ENCODE data around the gene COA8.

COA8 gene

GRCh38 chr14:103549361-103550311 is 13.1 kb upstream of the COA8 start:
- DNase-seq (ENCODE audit: low read depth), result no peak

DNA sequence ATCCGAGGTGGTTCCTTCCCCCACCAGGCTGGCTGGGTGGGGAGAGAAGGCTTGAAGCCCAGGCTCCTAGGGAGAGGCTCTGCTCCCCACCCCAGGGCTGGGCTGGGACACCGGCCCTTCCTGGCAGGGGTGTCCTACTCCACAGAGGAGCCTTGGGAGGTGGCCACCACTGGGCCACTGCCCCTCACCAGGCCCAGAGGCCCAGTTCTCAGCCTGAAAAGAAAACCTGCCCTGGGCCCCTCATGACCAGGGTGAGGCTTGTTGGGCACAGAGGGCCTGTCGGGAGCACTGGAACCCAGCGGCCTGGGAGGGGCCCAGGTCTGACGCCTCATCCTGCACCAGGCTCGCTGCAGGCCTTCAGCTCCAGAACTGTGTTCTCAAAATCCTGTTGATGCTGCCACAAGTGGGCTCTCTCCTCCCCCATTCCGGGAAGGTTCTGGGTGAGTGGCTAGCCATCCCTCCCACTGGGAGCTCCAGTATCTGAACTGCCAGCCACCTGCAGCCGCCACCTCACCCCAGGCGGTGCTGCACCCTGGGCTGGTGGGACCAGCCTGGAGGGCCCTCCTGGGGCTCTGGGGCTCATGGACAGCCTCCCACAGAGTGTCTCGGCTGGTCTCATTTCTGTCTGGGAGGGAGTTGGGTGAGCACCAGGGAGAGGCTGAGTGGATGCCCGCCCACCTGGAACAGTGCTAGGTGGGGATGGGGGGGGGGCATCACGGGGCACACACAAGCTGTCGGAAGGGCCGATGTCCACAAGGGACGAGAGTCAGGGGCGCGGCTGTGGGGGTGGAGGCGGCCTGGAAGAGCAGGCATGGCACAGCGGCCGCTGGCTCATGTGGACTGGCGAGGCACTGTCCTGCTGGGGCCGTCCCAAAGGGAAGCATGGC is 12.1 kb upstream of the COA8 start:
- no peak for DNase-seq (ENCODE audit: low read depth)

GRCh38 chr14:103551338-103551762 is 11.4 kb upstream of the COA8 start:
- DNase-seq (ENCODE audit: low read depth), result no peak

- no peak for DNase-seq (ENCODE audit: low read depth)
Observed at GRCh38 chr14:103552011-103552845, 10.5 kb upstream of the COA8 start.

GRCh38 chr14:103552846-103553210 is 9.9 kb upstream of the COA8 start:
- no peak for DNase-seq (ENCODE audit: low read depth)

- DNase-seq (ENCODE audit: low read depth), result no peak
Observed at GRCh38 chr14:103555559-103556337, 7.0 kb upstream of the COA8 start.

DNA sequence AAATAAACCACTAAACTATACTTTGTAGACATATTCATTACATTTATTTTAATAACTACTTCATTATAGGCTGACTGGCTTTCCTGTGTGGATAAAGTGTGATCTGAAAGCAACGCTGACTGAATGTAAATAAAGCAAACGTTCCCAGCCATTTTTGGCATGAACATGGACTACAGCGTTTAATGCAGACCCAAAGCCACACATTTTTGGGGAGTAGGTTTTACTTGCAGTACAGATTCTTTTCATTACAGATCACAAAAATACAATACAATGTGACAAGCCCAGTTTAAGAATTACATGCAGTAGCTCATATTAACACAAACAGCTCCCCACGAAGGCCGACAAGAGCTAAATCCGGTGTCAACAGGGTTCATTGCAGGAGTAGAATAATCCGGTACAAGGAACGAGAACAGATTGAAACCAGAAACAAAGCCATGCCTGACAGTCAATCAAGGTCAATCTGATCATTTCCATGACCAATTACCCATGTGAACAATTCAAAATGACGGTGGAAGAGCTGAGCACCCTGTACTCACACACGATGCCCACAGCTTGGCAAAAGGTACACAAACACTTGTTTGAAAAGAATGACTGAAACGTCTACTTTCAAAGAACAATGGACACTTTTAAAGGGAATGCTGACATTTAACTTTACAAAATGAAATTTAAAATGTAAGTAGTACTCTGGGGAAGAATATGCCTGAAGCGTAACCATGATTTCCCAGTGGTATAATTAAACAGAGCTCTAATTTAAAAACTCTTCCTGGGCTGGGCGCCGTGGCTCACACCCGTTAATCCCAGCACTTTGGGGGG is 5.6 kb upstream of the COA8 start:
- DNase-seq (ENCODE audit: low read depth), result no peak

GRCh38 chr14:103558071-103558882 is 4.5 kb upstream of the COA8 start:
- DNase-seq (ENCODE audit: low read depth), result no peak

DNA sequence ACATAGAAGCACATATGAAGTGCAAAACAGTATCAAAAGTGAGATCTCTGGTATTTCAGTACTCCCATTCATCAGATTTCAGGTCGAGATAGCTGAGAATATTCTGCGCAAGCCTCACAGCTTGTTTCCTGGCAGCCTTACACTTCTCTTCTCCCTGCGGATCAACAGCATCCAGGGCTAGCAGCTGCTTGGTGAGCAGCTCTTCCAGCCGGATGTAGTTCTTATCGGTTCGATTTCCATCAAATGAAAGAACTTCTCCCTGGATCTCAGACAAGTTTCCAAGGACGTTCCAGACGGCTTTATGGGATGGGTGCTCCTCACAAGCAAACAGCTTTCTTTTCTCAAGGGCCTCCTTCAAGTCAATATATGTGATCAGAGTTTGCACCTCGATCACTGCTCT is 3.0 kb upstream of the COA8 start:
- no peak for DNase-seq (ENCODE audit: low read depth)

- no peak for DNase-seq (ENCODE audit: low read depth)
Observed at GRCh38 chr14:103560691-103561090, 2.1 kb upstream of the COA8 start.

DNA sequence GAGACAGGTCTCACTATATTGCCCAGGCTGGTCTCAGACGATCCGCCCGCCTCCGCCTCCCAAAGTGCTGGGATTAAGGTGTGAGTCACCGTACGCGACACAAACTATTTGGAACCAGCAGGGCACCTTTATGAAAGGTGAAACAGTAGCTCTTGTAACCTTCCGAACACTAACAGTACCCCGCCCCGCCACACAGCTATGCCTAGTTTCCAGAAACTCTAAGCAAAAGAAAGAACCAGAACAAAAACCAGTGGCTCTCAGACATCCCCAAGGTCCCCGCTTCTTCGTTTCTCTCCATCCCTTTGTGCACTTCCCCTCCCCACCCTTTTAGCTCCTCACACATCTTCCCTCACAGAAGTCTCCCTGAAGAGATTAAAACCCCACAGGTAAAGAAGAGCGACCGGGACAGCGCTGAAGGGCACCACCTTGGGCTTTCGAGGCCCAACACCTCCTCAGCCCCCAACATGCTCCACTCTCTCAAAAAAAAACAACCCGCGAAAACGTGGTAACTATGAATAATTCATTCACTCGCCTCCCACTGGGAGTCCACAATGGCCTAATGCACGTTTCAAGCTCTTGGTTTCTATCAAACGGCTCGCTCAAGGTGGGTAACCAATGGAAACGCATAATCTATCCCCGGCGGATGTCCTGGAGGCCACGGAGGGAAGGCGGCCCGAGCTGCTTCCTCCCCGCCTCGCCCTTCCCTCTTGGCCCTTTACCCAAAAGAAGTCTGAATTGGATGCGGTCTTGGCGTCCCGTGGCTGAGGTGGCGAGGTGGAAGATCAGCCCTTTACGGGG is 1.2 kb upstream of the COA8 start:
- no peak for DNase-seq (ENCODE audit: low read depth)

GRCh38 chr14:103562179-103562428 is 656 bp upstream of the COA8 start:
- no peak for DNase-seq (ENCODE audit: low read depth)

DNA sequence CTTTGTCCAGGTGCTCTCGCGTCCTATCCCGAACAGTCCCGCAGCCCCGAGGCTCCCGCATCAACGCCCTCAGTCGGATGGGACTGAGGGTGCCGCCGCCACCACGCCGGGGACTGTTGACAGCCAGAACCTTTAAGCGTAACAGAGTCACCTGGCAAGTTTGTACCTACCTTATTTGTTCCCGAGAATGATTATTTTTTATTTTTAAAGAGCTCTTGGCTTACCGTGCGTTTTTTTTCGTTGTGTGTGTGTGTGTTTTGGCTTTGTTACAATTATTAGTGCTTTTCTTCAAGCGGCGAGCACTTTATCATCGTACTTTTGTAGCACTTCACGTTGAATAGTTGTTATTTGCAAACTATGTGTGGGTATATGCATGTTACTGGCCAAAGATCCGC is 463 bp downstream of the COA8 start:
- no peak for DNase-seq (ENCODE audit: low read depth)

DNA sequence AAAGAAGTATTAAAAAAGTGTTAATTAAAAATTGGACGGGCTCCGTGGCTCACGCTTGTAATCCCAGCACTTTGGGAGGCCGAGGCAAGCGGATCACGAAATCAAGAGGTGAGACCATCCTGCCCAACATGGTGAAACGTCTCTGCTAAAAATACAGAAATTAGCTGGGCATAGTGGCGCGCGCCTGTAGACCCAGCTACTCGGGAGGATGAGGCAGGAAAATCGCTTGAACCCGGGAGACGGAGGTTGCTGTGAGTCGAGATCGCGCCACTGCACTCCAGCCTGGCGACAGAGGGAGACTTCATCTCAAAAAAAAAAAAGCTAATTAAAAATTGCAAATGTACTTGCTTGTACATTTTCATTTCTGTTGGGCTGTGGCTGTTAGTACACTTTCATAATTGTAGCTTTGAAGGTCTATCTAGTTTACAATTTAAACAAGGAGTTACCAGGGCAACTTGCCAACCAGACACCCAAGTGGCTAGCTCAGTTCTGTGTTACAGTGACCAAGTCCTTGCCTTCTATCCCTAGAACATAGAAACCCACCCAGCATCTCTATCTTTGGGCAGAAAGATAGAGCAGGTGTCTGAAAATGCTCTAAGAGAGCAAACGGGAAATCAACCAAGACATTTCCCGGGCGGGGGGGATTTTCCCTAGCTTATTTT is 1.2 kb downstream of the COA8 start:
- no peak for DNase-seq (ENCODE audit: low read depth)

- no peak for DNase-seq (ENCODE audit: low read depth)
Observed at GRCh38 chr14:103568952-103569351, 6.2 kb downstream of the COA8 start.

DNA sequence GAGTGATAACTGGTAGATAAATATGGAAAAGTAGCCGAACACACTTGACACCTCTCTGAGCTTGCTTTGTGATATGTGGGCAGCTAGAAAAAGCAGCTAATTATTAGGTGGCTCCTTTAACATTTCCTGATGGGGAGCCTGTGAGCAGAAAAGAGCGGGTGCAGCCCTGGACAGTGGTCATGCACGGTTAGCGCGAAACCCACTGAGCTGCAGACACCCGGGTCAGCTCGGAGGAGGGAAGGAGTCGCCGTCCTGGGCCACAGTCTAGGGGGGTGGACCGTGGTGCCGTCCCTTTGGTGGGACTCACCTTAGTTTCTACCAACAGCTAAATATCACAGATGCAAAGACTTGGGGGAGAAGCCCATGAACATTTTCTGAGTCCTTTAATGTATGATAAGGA is 6.6 kb downstream of the COA8 start:
- DNase-seq (ENCODE audit: low read depth), result no peak

DNA sequence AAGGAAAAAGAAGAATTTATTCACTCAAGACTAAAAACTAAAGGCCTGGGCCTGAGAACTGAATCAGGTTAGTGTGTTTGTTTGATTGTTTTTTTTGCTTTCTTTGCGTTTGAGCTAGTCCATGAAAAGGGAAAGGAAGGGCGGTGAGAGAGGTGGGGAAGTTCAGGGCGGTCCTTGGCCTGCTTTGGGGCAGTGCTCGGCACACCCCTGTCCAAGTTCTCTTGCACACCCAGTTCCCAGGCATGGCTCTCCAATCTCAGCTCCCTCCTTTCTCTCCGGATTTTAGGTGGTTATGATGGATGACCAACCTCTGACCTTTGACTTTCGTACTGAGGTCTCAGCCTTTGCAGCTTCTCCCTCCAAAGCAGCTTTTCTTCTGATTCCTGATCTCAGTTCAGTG is 11.3 kb downstream of the COA8 start:
- no peak for DNase-seq (ENCODE audit: low read depth)

DNA sequence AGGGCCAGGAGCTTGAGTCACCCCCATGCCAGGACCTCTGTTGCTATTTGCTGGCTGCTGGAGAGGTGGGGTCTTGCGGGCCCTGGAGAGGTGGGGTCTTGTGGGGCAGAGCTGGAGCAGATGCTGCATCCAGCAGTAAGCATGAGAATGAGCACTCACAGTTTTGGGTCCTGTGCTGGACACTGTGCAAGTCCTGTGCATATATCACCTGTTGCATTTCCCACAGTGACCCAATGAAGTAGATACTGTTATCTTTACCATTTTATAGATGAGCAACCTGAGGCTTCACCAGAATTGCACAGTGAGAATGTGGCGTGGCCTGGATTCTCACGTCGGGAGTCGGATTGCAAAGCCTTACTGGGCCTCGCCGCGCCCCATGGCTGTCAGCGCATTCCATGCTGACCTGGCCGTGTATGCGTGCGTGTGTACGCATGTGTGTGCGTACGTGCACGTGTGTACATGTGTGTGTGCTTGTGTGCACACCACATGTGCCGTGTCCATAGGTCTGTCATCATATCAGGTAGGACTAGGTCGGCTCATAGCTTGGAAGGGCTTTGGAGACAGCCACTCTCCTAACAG is 12.0 kb downstream of the COA8 start:
- DNase-seq (ENCODE audit: low read depth), result no peak
